Lung (tissue), 16 donors: ENCODE measurements around the gene SOS2. TPM values are rescaled to one million over a fixed set of nuclear protein-coding genes. Genes with fewer than 3 reads are reported as not detected.

ENCODE experiments used
- ATAC-seq: fragments of 200-7000 bp; cut with Tn5 transposase; one replicate; pipeline ENCODE4 v1.9.1; 2020; ENCODE audit warnings: moderate number of reproducible peaks; ENCODE audit not compliant: insufficient read depth, low FRiP score
- DNase-seq, 3 donors: peaks; one replicate each; pipeline ENCODE4 v3.0.0-alpha.2; 2013 to 2017
- H3K27ac ChIP-seq, 2 donors: one replicate each; pipeline ENCODE4 v1.5.1; 2013; ENCODE audit warnings: mild to moderate bottlenecking in 2 of 2, moderate library complexity in 2 of 2, control low read depth in 1 of 2, inconsistent platforms in 1 of 2, low read depth in 1 of 2, low read length in 1 of 2
- H3K27me3 ChIP-seq, 3 donors: one replicate each; pipeline ENCODE4 v1.5.1; 2013; ENCODE audit warnings: low read length in 2 of 3; ENCODE audit not compliant: control insufficient read depth in 3 of 3, insufficient read depth in 3 of 3
- H3K36me3 ChIP-seq, 4 donors: one replicate each; pipeline ENCODE4 v1.5.1; 2013; ENCODE audit warnings: low read length in 4 of 4, mild to moderate bottlenecking in 1 of 4, moderate library complexity in 1 of 4; ENCODE audit not compliant: control insufficient read depth in 4 of 4, insufficient read depth in 4 of 4
- H3K4me1 ChIP-seq, 5 donors: one replicate each; pipeline ENCODE4 v1.5.1; 2013; ENCODE audit warnings: low read length in 5 of 5, mild to moderate bottlenecking in 2 of 5, moderate library complexity in 1 of 5; ENCODE audit not compliant: control insufficient read depth in 5 of 5, insufficient read depth in 5 of 5
- H3K4me3 ChIP-seq: one replicate; pipeline ENCODE4 v1.5.1; 2013; ENCODE audit warnings: mild to moderate bottlenecking, control low read depth, moderate library complexity
- H3K9ac ChIP-seq, 2 donors: one replicate each; pipeline ENCODE4 v1.5.1; 2013; ENCODE audit warnings: low read length in 2 of 2, control low read depth in 1 of 2; ENCODE audit not compliant: insufficient read depth in 1 of 2
- H3K9me3 ChIP-seq, 4 donors: one replicate each; pipeline ENCODE4 v1.5.1; 2013; ENCODE audit warnings: low read length in 3 of 4, mild to moderate bottlenecking in 1 of 4, moderate library complexity in 1 of 4; ENCODE audit not compliant: control insufficient read depth in 4 of 4, insufficient read depth in 3 of 4
- WGBS, 2 donors: extraction: QIAGEN DNeasy Blood & Tissue Kit; methylation state at CpG; one replicate each; pipeline ENCODE4 v1.1.7; 2013; 5-methylcytosine and 5-hydroxymethylcytosine counted together
- long read RNA-seq, 5 donors: transcript quantifications; one replicate each; lab custom pipeline, GENCODE V29; 2026
- polyA plus RNA-seq, 2 donors: library from polyadenylated mRNA; stranded (reverse); fragments of 200-250 nt; gene quantifications; one replicate each; pipeline ENCODE4 v1.2.1, GENCODE V29; 2013
- total RNA-seq, 2 donors: library from RNA; depleted of rRNA in 1 of 2; stranded (reverse); fragments of >200 nt in 1 of 2; gene quantifications; one replicate each; pipeline ENCODE4 v1.2.1, GENCODE V29; 2014 to 2021
- TF ChIP-seq, protein P1 (sequence below): IDR thresholded peaks from 2 replicates; pipeline ENCODE4 v1.5.1; 2012; ENCODE audit warnings: mild to moderate bottlenecking; ENCODE audit errors: control extremely low read depth, extremely low read depth
- donor health status: control.
- donor health status: control.
- donor health status: Bipolar disorder and iron deficiency.
- donor health status: healthy.
- donor health status: DM: yes; HTN: yes; CAD: no.

Gene SOS2
- total RNA-seq (10 to 100 TPM; 25.3 to 57.1 TPM), polyA plus RNA-seq (10 to 100 TPM in 1 of 2 donors, 1 to 10 TPM in 1; 6.8 to 13.0 TPM)
- long read RNA-seq, donor 1, full-length matches to known transcripts = 1 of 1 reads
- long read RNA-seq, donor 1, partial matches to known transcripts = 0 of 1 reads
- long read RNA-seq, donor 1, other reads (novel, unspliced or antisense) = 0 of 1 reads
- long read RNA-seq, donor 2 = 0 reads
- long read RNA-seq, donor 3, partial matches to known transcripts = 12 of 12 reads
- long read RNA-seq, donor 3, other reads (novel, unspliced or antisense) = 0 of 12 reads
- long read RNA-seq, donor 4 = 0 reads
- long read RNA-seq, donor 5, partial matches to known transcripts = 5 of 5 reads
- long read RNA-seq, donor 5, other reads (novel, unspliced or antisense) = 0 of 5 reads

DNA sequence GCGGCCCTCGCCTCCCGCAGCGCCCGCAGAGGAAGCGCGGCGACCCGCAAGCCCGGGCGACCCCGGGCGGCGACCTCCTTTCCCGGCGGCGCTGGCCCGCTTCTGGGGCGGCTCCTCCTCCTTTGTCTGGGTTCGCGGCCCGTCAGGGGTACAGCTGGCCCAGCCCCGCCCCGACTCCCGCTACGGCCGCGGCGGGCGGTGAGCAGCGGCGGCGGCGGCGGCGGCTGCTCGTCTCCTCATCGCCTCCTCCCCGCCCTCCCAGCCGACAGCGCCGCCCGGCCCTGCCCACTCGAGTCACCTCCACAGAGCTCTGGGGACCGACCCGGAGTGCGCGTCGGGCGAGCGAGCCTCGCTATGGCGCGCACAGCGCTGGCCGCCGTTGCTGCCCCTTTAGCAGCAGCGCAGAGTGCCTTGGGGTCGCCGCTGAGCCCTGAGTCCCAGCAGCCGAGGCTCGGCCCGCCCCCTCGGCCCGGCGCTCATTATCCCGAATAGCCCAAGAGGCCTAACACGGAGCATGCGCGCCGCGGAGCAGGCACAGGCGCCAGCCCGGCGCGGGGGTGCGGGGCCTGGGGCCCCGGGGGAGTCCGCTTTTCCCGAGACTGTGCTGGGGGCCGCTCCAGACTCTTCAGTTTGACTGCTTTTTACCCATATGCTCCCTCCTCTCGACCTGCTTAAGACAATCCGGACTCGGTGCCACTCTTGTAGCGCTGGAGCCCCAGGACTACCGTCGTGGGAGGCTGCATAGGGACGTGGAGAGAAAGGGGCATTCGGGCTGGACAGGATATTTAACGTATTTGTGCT is at the start of gene SOS2:
Gene SOS2 (minus strand): TSS at position 104 of the 801 bp plus-strand sequence. CDS start 295 bp downstream, outside the sequence.
- ATAC-seq = peak; percentile 93
- Histone ChIP-seq H3K9me3 (no peaks in the 10 kb centered on the region), H3K4me1 (peaks cover 4 to 24% (median 13%) of the 10 kb centered on the region in 5 donors), H3K27me3 (no peaks in the 10 kb centered on the region), H3K9ac (peak within 1 kb of the TSS; percentile 90 to 96), H3K36me3 (no peaks in the 10 kb centered on the region), H3K4me3 (peak within 1 kb of the TSS; percentile 78), H3K27ac (peak within 1 kb of the TSS; percentile 99 to 100)
- TF ChIP-seq, protein P1, sequence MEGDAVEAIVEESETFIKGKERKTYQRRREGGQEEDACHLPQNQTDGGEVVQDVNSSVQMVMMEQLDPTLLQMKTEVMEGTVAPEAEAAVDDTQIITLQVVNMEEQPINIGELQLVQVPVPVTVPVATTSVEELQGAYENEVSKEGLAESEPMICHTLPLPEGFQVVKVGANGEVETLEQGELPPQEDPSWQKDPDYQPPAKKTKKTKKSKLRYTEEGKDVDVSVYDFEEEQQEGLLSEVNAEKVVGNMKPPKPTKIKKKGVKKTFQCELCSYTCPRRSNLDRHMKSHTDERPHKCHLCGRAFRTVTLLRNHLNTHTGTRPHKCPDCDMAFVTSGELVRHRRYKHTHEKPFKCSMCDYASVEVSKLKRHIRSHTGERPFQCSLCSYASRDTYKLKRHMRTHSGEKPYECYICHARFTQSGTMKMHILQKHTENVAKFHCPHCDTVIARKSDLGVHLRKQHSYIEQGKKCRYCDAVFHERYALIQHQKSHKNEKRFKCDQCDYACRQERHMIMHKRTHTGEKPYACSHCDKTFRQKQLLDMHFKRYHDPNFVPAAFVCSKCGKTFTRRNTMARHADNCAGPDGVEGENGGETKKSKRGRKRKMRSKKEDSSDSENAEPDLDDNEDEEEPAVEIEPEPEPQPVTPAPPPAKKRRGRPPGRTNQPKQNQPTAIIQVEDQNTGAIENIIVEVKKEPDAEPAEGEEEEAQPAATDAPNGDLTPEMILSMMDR = no peak
- peak; percentile 91 to 95 (median 93) for DNase-seq
- 0 to 1% methylated on average over 48 to 90 of the region's 90 CpGs for WGBS, 2 donors

DNA sequence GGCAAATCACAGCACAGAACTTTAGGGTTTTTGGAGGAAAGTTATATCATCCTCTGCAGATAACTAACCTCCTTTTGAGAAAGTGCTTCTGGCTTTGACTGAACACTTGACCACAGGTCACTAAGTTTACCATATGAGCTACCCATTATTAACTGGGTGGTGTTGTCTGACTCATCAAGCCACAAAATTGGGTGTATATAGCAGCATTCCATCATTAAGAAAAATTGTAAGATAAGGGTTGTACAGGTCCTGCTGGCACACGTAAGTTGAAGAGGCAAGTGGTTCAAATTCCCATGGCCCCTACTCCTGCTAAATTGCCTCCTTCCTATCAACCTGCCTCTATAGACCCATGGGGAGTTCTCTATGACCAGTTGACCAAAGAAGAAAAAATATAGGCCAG is 41.1 kb upstream of the SOS2 start:
- DNase-seq (no peak), ATAC-seq (no peak)
- WGBS, 2 donors = 90 to 100% methylated on average over 1 of the region's 1 CpG
- no peaks in the 10 kb centered on the region for H3K9me3 ChIP-seq
- H3K4me1 ChIP-seq = no peaks in the 10 kb centered on the region
- TF ChIP-seq, protein P1 = no peak
- no peak overlapping the region for H3K27ac ChIP-seq
- H3K27me3 ChIP-seq = no peaks in the 10 kb centered on the region
- H3K4me3 ChIP-seq = no peak overlapping the region
- peaks cover 0 to 6% (median 3%) of the 10 kb centered on the region in 4 donors for H3K36me3 ChIP-seq
- H3K9ac ChIP-seq = no peak overlapping the region

DNA sequence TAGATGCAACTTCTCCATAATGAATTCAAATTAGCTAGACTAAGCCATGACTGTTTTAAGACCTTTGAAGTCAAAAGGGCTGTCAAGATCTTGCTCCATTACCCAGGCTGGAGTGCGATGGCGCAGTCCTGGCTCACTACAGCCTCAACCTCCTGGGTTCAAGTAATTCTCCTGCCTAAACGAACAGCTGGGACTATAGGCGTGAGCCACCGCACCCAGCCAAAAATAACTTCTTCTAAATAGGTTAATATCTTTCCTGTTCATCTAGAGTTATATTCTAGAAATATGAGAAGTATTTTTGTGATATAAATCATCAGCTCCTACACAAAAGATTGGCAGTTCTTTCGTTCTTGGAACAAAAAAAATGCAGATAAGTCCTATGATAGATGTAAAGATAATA is 39.6 kb upstream of the SOS2 start:
- Histone ChIP-seq H3K4me3 (no peak overlapping the region), H3K27me3 (no peaks in the 10 kb centered on the region), H3K9me3 (no peaks in the 10 kb centered on the region), H3K9ac (no peak overlapping the region), H3K4me1 (no peaks in the 10 kb centered on the region), H3K36me3 (peaks cover 0 to 6% (median 3%) of the 10 kb centered on the region in 4 donors), H3K27ac (no peak overlapping the region)
- ATAC-seq (no peak), DNase-seq (no peak)
- WGBS, 2 donors = 82 to 86% methylated on average over 6 of the region's 6 CpGs
- TF ChIP-seq, protein P1 = no peak
